Uterus (tissue), 4 donors: ENCODE data around the gene TYROBP. TPM values are rescaled to one million over a fixed set of nuclear protein-coding genes. Genes with fewer than 3 reads are reported as not detected.
A peak's percentile ranks its signal among the peaks of the same experiment; 100 is the strongest.

Source experiments
- DNase-seq, 2 donors: peaks; one replicate each; pipeline ENCODE4 v3.0.0-alpha.2; 2019 to 2020
- H3K27ac ChIP-seq, 2 donors: fragments of 200-600 bp; sonication (generic); 1 replicate in 1 of 2; 2 replicates in 1 of 2; pipeline ENCODE4 v1.5.1; 2016 to 2018
- H3K27me3 ChIP-seq, 2 donors: fragments of 200-600 bp; sonication (generic); one replicate each; pipeline ENCODE4 v1.5.1; 2018 to 2019; ENCODE audit warnings: control low read depth in 1 of 2
- H3K36me3 ChIP-seq, 2 donors: fragments of 200-600 bp; sonication (generic); one replicate each; pipeline ENCODE4 v1.5.1; 2019; ENCODE audit warnings: control low read depth in 1 of 2
- H3K4me1 ChIP-seq, 2 donors: fragments of 200-600 bp; sonication (generic); one replicate each; pipeline ENCODE4 v1.5.1; 2018 to 2019; ENCODE audit warnings: control low read depth in 1 of 2
- H3K4me3 ChIP-seq, 2 donors: fragments of 200-600 bp; sonication (generic); 1 replicate in 1 of 2; 2 replicates in 1 of 2; pipeline ENCODE4 v1.5.1; 2018 to 2019; ENCODE audit warnings: mild to moderate bottlenecking in 1 of 2
- H3K9me3 ChIP-seq, 2 donors: fragments of 200-600 bp; sonication (generic); one replicate each; pipeline ENCODE4 v1.5.1; 2019; ENCODE audit warnings: control low read depth in 1 of 2
- CTCF ChIP-seq, 4 experiments: fragments of 200-600 bp in 2 of 4; fragments of 450-650 bp in 2 of 4; sonication (generic) in 2 of 4; IDR thresholded peaks; one replicate each; pipeline ENCODE4 v1.5.1; 2016 to 2019; ENCODE audit warnings: antibody characterized with exemption in 4 of 4, mild to moderate bottlenecking in 2 of 4, moderate library complexity in 1 of 4
- POLR2A ChIP-seq, 2 donors: fragments of 450-650 bp; IDR thresholded peaks; one replicate each; pipeline ENCODE4 v1.6.1; 2016; ENCODE audit warnings: antibody characterized with exemption in 2 of 2, mild to moderate bottlenecking in 1 of 2, moderate library complexity in 1 of 2
- intact Hi-C: fragments of 100-400 bp; cut with DNase I; formaldehyde crosslinking; loops from one replicate; pipeline ENCODE4 v1.15.1; 2023; ENCODE audit warnings: low total_unique reads
- total RNA-seq, 4 donors: library from RNA; depleted of rRNA in 3 of 4; stranded (reverse); fragments of >200 nt in 3 of 4; gene quantifications; one replicate each; pipeline versions ENCODE4 v1.1.0 to v1.2.4, GENCODE V29; 2014 to 2023
- donor health status: DM: yes; HTN: yes; CAD: no.

Gene TYROBP
- total RNA-seq, 4 donors from 2014 or later, result 1.3 to 25.0 (median 14.9) TPM

GRCh38 chr19:35901854-35902661 is 6.0 kb downstream of the TYROBP start, which contains the start of gene HCST:
Gene HCST (plus strand): TSS chr19:35902529. CDS start chr19:35902594, 65 bp downstream.
- no peak for DNase-seq
- Histone ChIP-seq H3K4me1 (peaks cover 0 to 17% of the 10 kb centered on the region in 2 donors), H3K27ac (peak within 1 kb of the TSS; percentile 87 to 89), H3K36me3 (no peaks in the 10 kb centered on the region), H3K4me3 (no peak within 1 kb of the TSS), H3K9me3 (no peaks in the 10 kb centered on the region), H3K27me3 (no peaks in the 10 kb centered on the region)
- TF ChIP-seq POLR2A (IDR thresholded peaks at IDR 0.05) (no peak), CTCF (IDR thresholded peaks at IDR 0.05) (no peak)
- intact Hi-C loops, result no loop called here

DNA sequence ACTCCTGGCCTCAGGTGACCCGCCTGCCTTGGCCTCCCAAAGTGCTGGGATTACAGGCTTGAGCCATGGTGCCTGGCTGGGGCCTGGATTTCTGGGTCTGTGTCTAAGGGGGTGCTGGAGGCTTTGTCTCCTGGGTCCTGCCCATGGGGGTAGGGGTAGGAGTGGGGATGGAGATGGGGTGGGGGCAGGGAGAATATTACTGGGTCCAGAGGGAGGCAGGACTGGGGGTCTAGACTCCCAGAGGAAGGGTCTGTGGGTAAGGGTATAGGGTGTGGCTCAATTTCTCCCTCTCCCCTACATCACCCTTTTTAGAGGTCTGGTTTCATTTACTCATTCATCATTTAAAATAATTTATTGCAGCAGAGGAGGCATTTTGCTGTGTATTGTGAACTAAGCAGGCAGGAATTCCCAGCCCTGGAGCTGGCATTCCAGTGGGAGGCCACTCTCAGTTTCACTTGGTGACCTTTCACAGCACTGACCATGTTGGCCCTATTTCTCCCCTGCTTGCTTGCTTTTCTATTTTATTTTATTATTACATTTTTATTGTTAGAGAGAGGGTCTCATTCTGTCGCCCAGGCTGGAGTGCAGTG is 6.9 kb downstream of the TYROBP start:
- Histone ChIP-seq H3K27me3 (no peaks in the 10 kb centered on the region), H3K4me1 (peaks cover 0 to 17% of the 10 kb centered on the region in 2 donors), H3K36me3 (no peaks in the 10 kb centered on the region), H3K4me3 (peak overlapping the region in 1 of 2 donors; percentile 81), H3K9me3 (no peaks in the 10 kb centered on the region), H3K27ac (peak overlapping the region; percentile 87 to 89)
- TF ChIP-seq CTCF (IDR thresholded peaks at IDR 0.05), result no peak
- no peak for TF ChIP-seq POLR2A (IDR thresholded peaks at IDR 0.05)
- DNase-seq, result no peak
- intact Hi-C loops, result no loop called here

DNA sequence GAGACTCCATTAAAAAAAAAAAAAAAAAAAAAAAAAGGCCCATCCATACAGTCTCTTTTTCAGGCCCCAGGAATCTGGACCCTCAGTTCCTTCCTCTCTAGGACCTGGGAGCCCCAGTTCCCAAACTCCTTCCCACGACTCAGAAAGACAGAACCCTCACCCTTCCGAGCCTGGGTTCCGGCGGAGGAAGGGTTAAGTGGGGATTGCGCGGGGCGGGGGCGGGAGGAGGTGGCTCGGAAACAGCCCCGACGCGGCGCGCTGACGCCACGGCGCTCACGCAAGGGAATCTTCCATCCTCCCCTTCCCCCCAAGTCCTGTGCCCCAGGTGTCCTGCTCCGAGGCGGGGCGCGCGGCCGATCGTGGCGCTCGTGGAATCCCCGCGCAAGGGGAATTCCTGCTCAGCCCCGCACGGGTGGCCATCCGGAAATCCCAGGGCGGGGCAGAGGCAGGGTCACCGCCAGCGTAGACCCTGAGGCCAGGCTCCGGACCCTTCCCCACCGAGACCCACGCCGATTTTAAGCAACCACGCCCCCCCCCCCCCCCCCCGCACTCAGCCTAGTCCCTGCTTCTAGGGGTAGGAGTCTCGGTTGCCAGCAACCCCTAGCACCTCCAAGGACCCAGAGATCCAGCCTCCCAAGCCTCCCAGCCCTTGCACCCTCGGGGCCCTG is 8.4 kb downstream of the TYROBP start:
- TF ChIP-seq CTCF (IDR thresholded peaks at IDR 0.05), result no peak
- TF ChIP-seq POLR2A (IDR thresholded peaks at IDR 0.05), result peak in 1 of 2 donors; percentile 77
- Histone ChIP-seq H3K27me3 (no peaks in the 10 kb centered on the region), H3K27ac (peak overlapping the region; percentile 87 to 89), H3K4me1 (peaks cover 0 to 17% of the 10 kb centered on the region in 2 donors), H3K36me3 (no peaks in the 10 kb centered on the region), H3K9me3 (no peaks in the 10 kb centered on the region), H3K4me3 (peak overlapping the region; percentile 62 to 81)
- intact Hi-C loops, result no loop called here
- DNase-seq, result peak; percentile 75 to 80

- Histone ChIP-seq H3K4me3 (peak overlapping the region; percentile 62 to 81), H3K4me1 (peaks cover 0 to 17% of the 10 kb centered on the region in 2 donors), H3K36me3 (no peaks in the 10 kb centered on the region), H3K27ac (peak overlapping the region; percentile 87 to 89), H3K27me3 (no peaks in the 10 kb centered on the region), H3K9me3 (no peaks in the 10 kb centered on the region)
- TF ChIP-seq CTCF (IDR thresholded peaks at IDR 0.05) (no peak), POLR2A (IDR thresholded peaks at IDR 0.05) (no peak)
- intact Hi-C loops, result no loop called here
- DNase-seq, result no peak
Measured at GRCh38 chr19:35898499-35898809, 9.6 kb downstream of the TYROBP start.
